GM12892 (cell line): ENCODE data around the gene C1QL1.

Source experiments
- DNase-seq: peaks from one replicate; pipeline ENCODE4 v3.0.0; 2011; ENCODE audit not compliant: insufficient read length
- FAIRE-seq: peaks from 2 replicates; lab custom pipeline; 2011; peaks lifted over from hg19 to GRCh38; lab: Jason Lieb, UNC
- POLR2A ChIP-seq: IDR thresholded peaks from 2 replicates; pipeline ENCODE4 v1.6.1; 2011; ENCODE audit warnings: low read depth, low read length, control low read depth
- POLR2AphosphoS5 ChIP-seq: IDR thresholded peaks from 2 replicates; pipeline ENCODE4 v1.6.1; 2011; ENCODE audit warnings: low read depth, low read length, control low read depth
- TAF1 ChIP-seq: IDR thresholded peaks from 2 replicates; pipeline ENCODE4 v1.6.1; 2011; ENCODE audit warnings: low read depth, mild to moderate bottlenecking, control low read depth, low read length, borderline replicate concordance

Gene C1QL1

GRCh38 chr17:44982113-44982702 lies 14.1 kb upstream of the C1QL1 start:
- DNase-seq = no peak
- FAIRE-seq = no peak
- TF ChIP-seq TAF1 (no peak), POLR2A (no peak), POLR2AphosphoS5 (no peak)

GRCh38 chr17:44981221-44981968 lies 13.3 kb upstream of the C1QL1 start:
- FAIRE-seq (no peak), DNase-seq (no peak)
- TF ChIP-seq POLR2AphosphoS5 (no peak), TAF1 (no peak), POLR2A (no peak)

GRCh38 chr17:44979426-44979995 lies 11.4 kb upstream of the C1QL1 start:
- DNase-seq (no peak), FAIRE-seq (no peak)
- TF ChIP-seq TAF1 (no peak), POLR2AphosphoS5 (no peak), POLR2A (no peak)

- no peak for DNase-seq
- TF ChIP-seq TAF1 (no peak), POLR2AphosphoS5 (no peak), POLR2A (no peak)
- FAIRE-seq = no peak
Measured at GRCh38 chr17:44978807-44979206, 10.7 kb upstream of the C1QL1 start.

- DNase-seq = no peak
- FAIRE-seq = no peak
- TF ChIP-seq POLR2A (no peak), TAF1 (no peak), POLR2AphosphoS5 (no peak)
Measured at GRCh38 chr17:44977814-44978550, 9.9 kb upstream of the C1QL1 start.

- no peak for FAIRE-seq
- DNase-seq = no peak
- TF ChIP-seq TAF1 (no peak), POLR2AphosphoS5 (no peak), POLR2A (no peak)
Measured at GRCh38 chr17:44977065-44977464, 9.0 kb upstream of the C1QL1 start.

- no peak for TF ChIP-seq POLR2AphosphoS5
- no peak for TF ChIP-seq POLR2A
- FAIRE-seq (no peak), DNase-seq (no peak)
Measured at GRCh38 chr17:44976206-44976605, 8.1 kb upstream of the C1QL1 start.

GRCh38 chr17:44972953-44973352 lies 4.8 kb upstream of the C1QL1 start:
- DNase-seq = no peak
- no peak for TF ChIP-seq TAF1
- no peak for TF ChIP-seq POLR2AphosphoS5
- no peak for TF ChIP-seq POLR2A
- no peak for FAIRE-seq

- no peak for FAIRE-seq
- TF ChIP-seq POLR2AphosphoS5 (no peak), POLR2A (no peak), TAF1 (no peak)
- DNase-seq = no peak
Measured at GRCh38 chr17:44971776-44972483, 3.8 kb upstream of the C1QL1 start.

- no peak for DNase-seq
- FAIRE-seq = no peak
- TF ChIP-seq TAF1 (no peak), POLR2A (no peak), POLR2AphosphoS5 (no peak)
Measured at GRCh38 chr17:44970136-44970741, 2.1 kb upstream of the C1QL1 start.
